Vein endothelial cell (primary cell): ENCODE data around the gene IDH3A. TPM values are rescaled to one million over a fixed set of nuclear protein-coding genes. Genes with fewer than 3 reads are reported as not detected.

Experiments used
- total RNA-seq: library from RNA; depleted of rRNA; stranded (reverse); fragments of >200 nt; gene quantifications from 2 replicates; pipeline ENCODE4 v1.2.3, GENCODE V29; 2012

The IDH3A gene
- total RNA-seq, result 23.8 and 54.4 TPM in 2 replicates

GRCh38 chr15:78149068-78149804 lies at the start of gene IDH3A:
Gene IDH3A (plus strand): TSS chr15:78149362. CDS start chr15:78149404, 42 bp downstream.

GRCh38 chr15:78131295-78132061 lies 17.7 kb upstream of the IDH3A start, which contains the start of gene CIB2:
Gene CIB2 (minus strand): TSS chr15:78131445. CDS start chr15:78131215, 230 bp downstream.

Other genes with a start within 250 kb of the IDH3A start
- 33.3 and 34.1 TPM in 2 replicates for gene TBC1D2B, start 71.7 kb upstream of the IDH3A start, total RNA-seq
- gene SH2D7, start 56.8 kb upstream of the IDH3A start, total RNA-seq, result not detected in 2 replicates
- 1.2 and 2.9 TPM in 2 replicates for gene CIB2, start 17.9 kb upstream of the IDH3A start, total RNA-seq
- gene ACSBG1, start 85.2 kb downstream of the IDH3A start, total RNA-seq, result under 0.01 TPM in 1 of 2 replicates, not detected in the other
- gene DNAJA4, start 115.2 kb downstream of the IDH3A start, total RNA-seq, result 3.6 and 3.7 TPM in 2 replicates
- 58.1 and 63.0 TPM in 2 replicates for gene SKIC8, start 150.2 kb downstream of the IDH3A start, total RNA-seq
- not detected in 2 replicates for gene CRABP1, start 191.0 kb downstream of the IDH3A start, total RNA-seq